H54 (cell line): ENCODE results near the gene PDPK1.

Source experiments
- DNase-seq: peaks from one replicate; pipeline ENCODE4 v3.0.0; 2011; ENCODE audit warnings: low spot score, mixed read lengths; ENCODE audit not compliant: insufficient read length
- FAIRE-seq: peaks from 3 replicates; lab custom pipeline; 2011; peaks lifted over from hg19 to GRCh38; lab: Jason Lieb, UNC
- POLR2A ChIP-seq: IDR thresholded peaks from 2 replicates; pipeline ENCODE4 v1.6.1; 2011; ENCODE audit warnings: low read depth, mild to moderate bottlenecking, low read length

PDPK1 gene

DNA sequence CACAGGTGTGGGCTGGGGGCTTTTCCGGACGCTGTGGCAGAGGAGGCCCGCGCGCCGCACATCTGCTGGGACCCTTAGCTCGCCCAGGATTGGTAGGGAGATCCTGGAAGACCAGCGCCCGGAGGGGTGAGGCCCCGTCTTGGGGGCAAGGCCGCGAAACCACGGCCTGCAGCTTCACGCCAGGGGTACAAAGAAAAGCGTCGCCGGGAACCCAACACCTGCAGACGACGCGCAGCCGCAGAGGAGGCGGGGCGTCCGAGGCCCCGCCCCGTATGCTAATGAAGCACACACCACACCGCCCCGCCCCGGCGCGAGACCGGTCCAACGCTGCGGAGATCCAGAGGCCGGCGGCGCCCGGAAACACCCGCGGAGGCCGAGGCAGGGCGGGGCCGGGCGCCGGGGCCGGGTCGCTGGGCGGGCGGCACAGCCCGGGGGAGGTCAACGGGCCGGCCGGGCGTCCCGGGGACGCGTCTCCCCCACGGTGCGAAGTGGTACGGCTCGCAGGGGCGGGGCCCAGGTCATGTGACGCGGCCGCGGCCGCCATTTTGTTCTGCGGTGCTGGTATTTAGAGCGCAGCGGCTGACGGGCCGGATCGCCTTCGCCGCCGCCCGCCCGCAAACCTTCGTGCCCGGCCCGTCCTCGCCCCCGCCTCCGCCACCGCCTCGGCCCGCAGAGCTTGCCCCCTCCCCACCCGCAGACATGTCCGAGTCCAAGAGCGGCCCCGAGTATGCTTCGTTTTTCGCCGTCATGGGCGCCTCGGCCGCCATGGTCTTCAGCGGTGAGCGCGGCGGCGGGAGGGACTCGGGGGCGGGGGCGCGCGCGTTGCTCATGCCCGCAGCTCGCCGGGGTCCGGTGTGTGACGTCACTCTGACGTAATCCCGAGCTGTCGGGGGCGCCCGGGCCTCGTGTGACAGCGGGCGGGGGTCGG lies 24.2 kb upstream of the PDPK1 start, which contains the start of gene ATP6V0C:
Gene ATP6V0C (plus strand): TSS at position 548 of the 928 bp plus-strand sequence. CDS start 152 bp downstream, at position 700.
- peak; percentile 88 for TF ChIP-seq POLR2A
- peak; percentile 90 for DNase-seq
- no peak for FAIRE-seq

DNA sequence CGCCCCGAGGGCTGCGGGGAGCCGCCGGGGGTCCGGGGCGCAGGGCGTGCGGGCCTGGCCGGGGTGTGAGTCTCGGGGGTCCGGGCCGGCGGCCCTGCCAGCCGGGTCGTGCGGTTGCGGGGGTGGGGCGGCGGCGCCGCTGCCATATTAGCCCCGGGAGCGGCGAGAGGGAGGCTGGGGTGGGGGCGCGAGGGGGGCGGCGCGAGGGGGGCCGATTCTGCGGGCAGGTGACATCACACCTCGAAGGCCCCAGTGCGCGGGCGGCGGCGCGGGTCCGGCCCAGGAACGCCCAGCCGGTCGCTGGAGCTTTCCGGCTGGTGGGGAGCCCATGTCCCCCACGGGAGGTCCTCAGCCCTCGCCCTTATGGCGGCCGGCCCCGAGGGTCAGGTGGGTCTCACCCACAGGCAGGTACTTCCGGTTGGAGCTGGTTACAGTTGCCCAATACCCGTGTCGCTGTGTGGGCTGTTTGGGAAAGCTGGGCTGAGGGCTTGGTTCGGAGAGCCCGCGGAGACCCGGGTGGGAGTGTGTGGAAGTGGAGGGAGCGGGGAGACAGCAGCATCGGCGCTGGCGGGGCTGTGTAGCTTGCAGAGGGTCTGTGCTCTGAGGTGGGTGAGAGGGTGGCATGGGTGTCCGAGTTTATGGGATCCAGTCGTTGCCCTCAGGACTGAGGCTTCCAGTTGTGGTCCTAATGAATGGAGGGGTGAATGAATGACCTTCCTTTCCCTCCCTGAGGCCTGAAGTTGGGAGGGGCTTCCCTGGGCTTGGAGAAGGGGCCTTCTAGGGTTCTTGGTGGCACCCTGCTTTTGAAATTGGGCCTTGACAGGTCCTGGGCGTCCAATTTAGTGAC lies 23.3 kb upstream of the PDPK1 start:
- no peak for FAIRE-seq
- no peak for TF ChIP-seq POLR2A
- DNase-seq: no peak

DNA sequence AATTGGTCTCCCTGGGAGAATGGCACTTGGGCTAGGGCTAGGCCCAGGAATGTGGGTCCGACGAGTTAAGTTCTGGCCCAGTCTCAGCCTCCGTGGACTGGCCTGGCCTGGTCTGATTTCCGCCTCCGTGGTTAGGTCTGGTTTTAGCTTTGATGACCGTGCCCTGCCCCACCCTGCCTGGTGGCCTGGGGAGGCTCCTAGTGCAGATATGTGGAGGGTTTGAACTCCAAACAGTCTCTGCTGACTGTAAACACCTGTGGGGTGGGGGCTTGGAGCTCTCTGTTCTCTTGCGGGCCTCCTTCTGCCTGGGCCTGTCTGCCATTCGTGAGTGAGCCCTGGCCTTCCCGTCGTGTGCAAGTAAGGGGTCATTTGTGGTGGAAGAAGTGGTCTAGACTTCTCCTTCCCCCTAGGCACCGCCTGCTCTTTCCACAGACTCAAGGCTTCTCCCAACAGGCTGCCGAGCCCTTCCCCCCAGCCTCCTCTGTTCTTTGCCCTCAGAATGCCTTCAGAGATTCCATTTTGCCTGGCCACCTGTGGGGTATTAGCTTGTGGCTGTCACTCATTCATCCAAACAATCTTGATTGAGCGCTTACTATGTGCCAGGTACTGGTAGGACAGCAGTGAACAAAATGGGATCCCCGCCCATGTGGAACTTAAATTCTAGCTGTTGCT lies 22.5 kb upstream of the PDPK1 start:
- TF ChIP-seq POLR2A: no peak
- DNase-seq (no peak), FAIRE-seq (no peak)

DNA sequence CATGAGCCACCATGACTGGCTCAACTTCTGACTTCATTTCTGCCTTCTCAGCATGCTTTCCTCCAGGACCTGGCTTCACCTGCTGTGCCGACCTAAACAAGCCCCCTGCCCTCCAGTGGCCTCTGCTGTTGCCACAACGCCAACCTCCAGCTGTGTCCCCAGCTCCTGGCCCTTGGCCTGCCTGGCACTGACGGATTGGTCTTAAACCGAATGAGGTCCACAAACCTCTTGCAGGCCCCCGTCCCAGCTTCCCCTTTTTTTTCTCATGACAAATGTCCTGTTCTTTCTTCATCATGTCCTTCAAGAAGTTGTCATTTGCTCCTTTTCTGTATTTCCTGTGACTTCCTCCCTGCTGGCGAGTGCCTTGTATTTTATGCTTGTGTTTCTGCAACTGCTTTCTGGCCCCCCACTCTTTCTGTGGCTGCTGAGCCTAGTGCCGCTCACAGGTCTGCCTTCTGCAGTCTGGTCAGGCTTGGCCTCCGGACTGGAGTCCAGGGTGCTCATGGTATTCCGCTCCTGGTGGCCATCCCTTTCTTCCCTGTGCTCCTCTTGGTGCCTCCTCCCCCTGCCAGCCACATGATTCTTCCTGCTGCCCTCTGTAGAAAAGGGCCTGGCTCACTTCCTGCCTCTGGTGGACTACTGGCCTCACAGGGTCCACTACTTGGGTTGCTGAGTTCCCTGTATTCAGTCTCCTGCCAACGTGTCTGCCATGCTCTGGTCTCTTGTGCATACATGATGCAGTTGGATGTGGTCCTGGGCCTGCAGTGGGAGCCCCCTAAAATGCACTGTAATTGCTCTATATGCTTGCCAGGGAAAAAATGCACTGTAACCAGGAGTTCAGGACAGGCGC lies 21.2 kb upstream of the PDPK1 start:
- FAIRE-seq (no peak), DNase-seq (no peak)
- no peak for TF ChIP-seq POLR2A

DNA sequence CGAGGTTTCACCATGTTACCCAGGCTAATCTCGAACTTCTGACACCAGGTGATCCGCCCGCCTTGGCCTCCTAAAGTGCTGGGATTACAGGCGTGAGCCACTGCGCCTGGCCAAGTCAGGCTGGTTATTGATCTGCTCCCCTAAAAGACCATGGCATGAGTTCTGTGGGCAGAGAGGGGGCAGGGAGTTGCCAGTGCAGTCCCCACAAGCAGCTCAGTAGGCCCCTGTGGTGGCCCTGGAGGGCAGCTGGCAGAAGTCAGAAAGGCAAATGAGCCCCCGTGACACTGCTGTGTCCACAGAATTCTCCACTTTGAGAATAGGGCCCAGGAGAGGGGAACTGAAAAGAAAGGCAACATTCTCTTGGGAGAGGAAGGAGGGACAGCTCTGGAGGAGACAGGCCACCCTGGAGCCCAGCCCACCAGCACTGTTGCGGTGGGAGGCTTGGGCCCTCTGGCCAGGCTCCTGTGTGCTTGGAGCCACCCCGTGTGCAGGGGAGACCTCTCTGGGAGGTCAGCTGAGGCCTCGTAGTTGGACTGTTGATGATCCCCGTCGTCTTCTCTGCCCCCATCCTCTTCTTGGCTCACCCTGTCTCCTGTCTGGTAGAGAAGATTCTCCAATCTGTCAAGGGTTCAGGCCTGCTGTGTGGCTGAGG lies 19.7 kb upstream of the PDPK1 start:
- no peak for FAIRE-seq
- TF ChIP-seq POLR2A: no peak

DNA sequence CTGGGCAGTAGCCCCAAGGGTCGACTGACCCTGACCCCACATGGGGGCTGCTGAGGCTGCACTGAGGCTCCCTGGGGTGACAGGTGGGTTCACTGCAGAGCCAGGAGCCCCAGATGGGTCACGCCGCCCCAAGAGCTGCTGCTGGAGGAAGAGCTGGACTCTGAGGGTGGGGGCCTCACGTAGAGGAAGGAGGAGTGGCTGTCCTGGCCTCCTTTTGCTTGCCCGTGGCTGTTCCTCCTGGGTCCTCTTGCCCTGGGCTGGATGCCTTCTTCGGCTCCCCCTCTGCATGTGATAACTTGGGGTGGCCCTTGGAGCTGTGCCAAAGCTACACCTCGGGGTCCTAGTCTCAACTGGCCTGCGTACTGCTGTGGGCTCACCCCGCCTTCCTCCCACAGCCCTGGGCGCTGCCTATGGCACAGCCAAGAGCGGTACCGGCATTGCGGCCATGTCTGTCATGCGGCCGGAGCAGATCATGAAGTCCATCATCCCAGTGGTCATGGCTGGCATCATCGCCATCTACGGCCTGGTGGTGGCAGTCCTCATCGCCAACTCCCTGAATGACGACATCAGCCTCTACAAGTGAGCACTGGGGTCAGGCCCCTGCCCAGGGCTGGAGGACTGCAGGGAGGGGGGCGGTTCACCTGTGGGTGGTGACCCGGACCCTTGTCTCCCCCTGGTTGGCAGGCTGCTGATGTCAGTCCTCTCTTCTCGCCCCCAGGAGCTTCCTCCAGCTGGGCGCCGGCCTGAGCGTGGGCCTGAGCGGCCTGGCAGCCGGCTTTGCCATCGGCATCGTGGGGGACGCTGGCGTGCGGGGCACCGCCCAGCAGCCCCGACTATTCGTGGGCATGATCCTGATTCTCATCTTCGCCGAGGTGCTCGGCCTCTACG lies 18.8 kb upstream of the PDPK1 start:
- no peak for TF ChIP-seq POLR2A
- no peak for FAIRE-seq
- DNase-seq: no peak

More for the DNA sequence above, 19.7 kb upstream of the PDPK1 start:
- no peak for DNase-seq

DNA sequence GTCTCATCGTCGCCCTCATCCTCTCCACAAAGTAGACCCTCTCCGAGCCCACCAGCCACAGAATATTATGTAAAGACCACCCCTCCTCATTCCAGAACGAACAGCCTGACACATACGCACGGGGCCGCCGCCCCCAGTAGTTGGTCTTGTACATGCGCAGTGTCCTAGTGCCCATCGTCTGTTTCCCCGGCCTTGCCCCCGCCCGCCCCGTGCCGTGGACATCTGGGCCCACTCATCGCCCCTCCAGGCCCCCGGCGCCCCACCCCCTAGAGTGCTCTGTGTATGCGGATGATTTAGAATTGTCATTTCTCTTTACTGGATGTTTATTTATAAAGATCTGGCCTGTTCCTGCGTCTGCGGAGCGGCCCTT lies 18.1 kb upstream of the PDPK1 start:
- TF ChIP-seq POLR2A: no peak
- FAIRE-seq: no peak
- no peak for DNase-seq

DNA sequence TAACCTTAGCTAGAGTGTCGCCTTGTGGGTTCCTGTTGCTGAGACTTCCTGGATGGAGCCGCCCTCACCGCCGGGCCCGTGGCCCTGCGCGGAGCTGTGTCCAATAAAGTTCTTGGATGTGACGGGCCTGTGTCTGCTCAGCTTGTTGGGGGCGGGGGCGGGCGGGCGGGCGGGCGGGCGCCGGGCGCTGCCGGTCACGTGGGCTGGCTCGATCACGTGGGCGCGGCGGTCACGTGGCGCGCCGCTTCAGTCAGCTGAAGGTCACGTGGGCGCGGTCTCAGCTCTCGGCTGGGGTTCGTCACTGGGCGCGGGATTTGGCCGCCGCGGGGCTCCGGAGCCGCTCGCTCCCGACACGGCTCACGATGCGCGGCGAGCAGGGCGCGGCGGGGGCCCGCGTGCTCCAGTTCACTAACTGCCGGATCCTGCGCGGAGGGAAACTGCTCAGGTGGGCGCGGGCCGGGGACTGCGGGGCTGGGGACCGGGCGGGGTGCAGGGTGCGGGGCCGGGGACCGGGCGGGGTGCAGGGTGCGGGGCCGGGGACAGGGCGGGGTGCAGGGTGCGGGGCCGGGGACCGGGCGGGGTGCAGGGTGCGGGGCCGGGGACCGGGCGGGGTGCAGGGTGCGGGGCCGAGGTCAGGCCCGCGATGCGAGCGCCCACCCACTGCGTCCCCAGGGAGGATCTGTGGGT lies 17.6 kb upstream of the PDPK1 start, which contains the start of gene AMDHD2:
Gene AMDHD2 (plus strand): TSS at position 275 of the 687 bp plus-strand sequence. CDS start 88 bp downstream, at position 363.
- TF ChIP-seq POLR2A: peak; percentile 25; the same call in 1 of the 2 replicates
- no peak for FAIRE-seq
- peak; percentile 96 for DNase-seq

DNA sequence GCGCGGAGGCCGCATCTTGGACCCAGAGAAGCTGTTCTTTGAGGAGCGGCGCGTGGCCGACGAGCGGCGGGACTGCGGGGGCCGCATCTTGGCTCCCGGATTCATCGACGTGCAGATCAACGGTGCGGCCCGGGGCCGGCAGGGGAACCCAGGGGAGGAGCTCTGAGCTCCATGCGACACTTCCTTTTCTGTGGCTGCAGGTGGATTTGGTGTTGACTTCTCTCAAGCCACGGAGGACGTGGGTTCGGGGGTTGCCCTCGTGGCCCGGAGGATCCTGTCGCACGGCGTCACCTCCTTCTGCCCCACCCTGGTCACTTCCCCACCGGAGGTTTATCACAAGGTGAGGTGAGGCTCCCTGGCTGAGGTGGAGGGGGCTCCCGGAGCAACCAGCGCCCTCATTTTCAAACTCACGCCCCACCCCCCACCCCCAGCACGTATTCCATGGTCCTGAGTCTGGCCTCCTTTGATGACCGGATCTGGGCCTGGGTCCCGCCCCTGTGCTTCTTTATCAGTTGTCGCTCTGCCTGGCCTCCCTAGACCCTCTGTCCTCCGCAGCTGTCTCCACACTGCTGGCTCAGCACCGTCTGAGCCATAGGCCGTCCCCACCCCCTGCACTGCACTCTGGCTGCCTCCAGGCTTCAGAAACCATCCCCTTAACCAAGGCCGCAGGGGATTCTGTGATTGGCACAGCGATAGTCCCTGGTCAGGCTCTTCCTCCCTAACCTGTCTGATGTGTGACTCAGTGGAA lies 16.9 kb upstream of the PDPK1 start:
- no peak for DNase-seq
- no peak for TF ChIP-seq POLR2A
- FAIRE-seq: no peak

DNA sequence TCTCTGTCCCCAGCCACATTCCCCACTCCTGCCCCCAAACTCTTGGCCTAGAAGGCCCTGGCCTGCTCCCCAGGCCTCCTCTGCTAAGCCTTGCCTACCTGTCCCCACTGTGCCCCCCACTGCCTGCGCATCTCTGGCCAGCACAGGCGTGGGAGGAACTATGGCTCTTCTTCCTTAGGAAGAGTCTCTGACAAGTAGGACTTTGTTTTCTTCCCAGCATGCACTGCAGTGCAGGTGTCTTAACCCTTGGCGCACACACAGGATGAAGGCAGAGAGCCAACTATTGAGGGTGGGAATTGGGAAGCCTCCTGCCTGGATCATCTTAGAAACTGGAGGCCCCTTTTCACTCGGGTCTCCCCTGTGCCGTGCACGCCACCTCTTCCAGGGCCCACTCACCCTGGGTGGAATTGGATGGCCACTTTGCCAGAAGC lies 14.0 kb upstream of the PDPK1 start:
- FAIRE-seq (no peak), DNase-seq (no peak)
- no peak for TF ChIP-seq POLR2A
